Adrenal gland (tissue), 5 donors: ENCODE data around the gene CLEC4M.
"Not testable (repeated sequence)": the region's sequence is repeated elsewhere in the genome, so short reads cannot be mapped to it uniquely, and the experiment has no call there.

Experiments used
- CTCF ChIP-seq, 6 experiments: fragments of 450-650 bp in 4 of 6; fragments of 200-600 bp in 2 of 6; sonication (generic) in 1 of 6; IDR thresholded peaks; 1 replicate in 5 of 6; 2 replicates in 1 of 6; pipeline versions ENCODE4 v1.5.1 to v1.8.0; 2016 to 2021; ENCODE audit warnings: antibody characterized with exemption in 6 of 6, mild to moderate bottlenecking in 2 of 6, moderate library complexity in 1 of 6
- POLR2A ChIP-seq, 2 donors: fragments of 450-650 bp; IDR thresholded peaks; one replicate each; pipeline ENCODE4 v1.6.1; 2017; ENCODE audit warnings: antibody characterized with exemption in 2 of 2, mild to moderate bottlenecking in 2 of 2, moderate library complexity in 1 of 2
- donor health status: DM: no; HTN: no; CAD: no.

GRCh38 chr19:7816040-7816439, 53.0 kb downstream of the CLEC4M start:
- TF ChIP-seq CTCF, POLR2A (IDR thresholded peaks at IDR 0.05): not testable (repeated sequence)
